Measurements from ENCODE around the gene LARP4B.

Gene LARP4B

DNA sequence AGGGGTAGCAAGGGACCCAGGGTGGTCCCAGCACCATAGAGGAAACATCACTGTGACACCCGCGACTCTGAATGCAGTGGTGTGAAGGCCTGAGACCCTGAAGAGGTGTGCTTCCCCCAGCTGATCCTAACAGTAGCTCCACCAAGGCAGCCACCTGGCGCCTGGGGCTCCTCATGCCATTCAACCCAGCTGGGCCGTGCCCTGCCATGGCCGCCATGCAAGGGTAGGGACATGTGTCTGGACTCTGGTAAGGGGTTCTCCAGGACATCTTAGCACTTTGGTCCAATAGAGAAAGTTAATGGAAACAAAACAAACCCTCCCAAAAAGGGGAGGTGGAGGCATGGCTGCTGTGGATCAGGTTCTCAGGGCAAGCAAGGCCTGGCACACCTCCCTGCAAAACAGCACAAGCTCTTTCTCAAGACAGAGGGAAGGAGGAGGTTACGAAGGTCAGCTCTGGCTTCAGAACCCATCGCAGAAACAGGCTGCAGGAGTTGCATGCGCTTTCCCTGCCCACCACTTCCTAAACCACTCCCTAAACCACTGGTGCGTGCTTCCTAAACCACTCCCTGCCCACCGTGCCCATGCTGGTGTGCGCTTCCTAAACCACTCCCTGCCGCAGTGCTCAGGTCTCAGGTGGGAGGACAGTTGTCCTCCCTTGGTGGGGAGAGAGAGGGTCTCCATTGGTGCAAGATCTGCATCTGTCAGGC, 108.7 kb downstream of the LARP4B start:
- DNase-seq (no peak), ATAC-seq (no peak)

DNA sequence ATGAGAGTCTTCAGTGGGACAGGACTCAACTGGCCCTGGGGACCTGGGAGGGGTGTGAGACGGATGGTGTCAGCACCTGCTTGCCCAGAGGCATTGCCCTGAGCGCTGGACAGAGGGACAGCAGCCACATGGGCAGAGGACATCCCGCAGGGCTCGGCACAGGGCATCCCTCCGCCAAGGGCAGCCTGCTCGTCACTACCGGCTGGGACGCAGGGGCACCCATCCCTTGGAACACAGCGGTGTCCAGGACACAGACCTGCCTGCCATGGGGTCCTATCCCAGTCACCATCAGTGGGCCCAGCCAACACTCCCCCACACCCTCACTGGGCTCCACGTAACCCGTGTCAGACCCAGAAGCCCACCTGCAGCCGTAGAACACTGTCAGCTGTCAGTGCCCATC, 109.3 kb downstream of the LARP4B start:
- DNase-seq, result no peak
- no peak for ATAC-seq

DNA sequence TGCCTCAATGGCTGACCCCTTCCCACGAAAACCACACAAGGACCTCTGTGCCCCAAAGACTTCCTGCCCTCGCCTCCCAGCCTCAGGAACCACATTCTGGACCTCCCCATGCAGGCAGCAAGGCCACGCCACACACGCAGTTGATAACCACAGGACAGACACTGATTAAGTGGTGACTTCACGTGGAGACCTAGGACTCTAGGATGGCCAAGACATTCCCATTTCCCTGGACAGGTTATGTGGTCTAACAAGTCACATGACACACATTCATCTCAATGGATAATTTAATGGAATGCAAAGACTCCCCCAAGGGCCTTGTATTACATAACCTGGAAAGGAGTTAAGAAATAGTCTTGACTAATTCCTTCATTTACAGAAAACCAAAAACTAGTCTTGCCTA, 110.2 kb downstream of the LARP4B start:
- ATAC-seq, result no peak
- no peak for DNase-seq

DNA sequence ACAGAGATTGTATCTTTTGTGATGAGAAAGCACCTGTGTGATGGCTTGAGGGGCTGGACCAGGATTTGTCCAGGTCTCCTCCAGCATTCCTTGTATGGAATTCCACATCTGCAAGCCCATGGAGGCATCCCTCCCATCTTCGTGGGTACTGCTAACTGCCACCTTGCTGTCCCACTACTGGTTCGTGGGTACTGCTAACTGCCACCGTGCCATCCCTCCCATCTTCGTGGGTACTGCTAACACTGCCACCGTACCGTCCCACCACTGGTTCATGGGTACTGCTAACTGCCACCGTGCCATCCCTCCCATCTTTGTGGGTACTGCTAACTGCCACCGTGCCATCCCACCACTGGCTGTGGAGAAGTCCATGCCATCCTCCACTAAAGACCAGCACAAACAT, 111.7 kb downstream of the LARP4B start:
- no peak for DNase-seq

DNA sequence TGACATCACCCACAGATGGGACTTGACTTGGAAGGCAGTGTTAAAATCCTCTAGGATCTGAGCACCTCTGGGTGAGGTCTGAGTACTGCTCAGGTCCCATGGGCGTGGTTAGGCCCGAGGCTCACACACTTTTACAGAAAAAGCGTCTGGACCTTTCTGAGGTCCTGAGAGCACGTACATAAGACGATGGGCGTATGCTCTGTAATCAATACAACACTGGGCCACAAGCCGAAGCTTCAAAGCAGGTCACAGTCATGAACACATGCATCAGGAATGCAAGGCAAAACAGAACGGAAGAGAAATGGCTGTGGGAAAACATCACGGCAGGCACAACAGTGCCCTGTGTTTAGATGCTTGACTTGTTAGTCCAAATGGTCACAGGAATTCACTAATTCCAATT, 112.2 kb downstream of the LARP4B start:
- DNase-seq, result no peak
- no peak for ATAC-seq

More for the DNA sequence above, 111.7 kb downstream of the LARP4B start:
- ATAC-seq, result no peak

DNA sequence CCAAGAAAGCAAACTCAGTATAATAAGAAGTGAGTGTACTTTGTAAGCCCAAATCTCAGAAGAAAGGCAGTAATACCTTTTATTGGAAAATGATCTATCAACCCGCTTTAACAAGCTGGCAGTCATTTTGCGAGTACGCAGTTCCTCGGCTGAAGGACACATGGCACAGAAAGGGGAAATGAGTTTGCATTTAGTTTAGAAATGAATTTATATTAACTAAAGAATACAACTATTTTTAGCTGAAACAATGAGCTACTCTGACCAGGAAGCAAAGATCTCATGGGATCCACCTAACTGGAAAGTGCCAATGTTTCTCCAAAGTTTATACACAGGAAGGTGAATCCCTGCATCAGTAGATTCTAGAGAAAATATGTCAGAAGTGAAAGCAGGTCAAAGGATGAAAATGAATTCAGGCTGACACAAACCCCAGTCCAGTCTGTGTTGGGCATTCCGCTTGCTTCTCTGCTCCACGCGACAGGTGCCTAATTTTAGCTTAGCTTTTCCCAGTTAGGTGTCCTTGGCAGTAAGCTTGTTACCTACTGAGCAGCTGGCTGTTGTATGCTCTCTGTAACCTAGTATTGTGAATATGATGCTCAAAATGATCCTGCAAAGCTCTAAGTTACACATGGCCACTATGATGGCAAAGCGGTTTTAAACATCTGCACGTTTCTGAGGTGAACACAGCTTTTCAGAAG, 112.8 kb downstream of the LARP4B start:
- no peak for DNase-seq
- ATAC-seq, result no peak

DNA sequence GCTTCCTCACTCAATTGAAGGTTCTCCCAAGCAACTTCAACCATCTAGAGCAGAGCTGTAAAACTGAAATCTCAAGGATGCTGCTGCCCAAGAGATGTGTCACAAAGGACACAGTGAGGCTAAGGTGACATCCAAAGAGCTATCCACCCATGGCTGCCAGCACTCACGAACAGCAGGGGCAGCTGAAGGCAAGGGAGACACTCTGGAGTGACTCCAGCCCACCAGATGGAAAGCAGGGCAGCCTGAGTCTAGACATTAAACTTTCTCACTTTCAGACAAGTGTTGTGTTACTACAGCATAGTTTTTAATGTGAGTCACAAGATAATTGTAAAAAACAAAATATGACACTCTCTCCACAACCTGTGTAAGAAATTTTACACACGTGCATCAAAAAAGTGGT, 113.5 kb downstream of the LARP4B start:
- DNase-seq (no peak), ATAC-seq (no peak)

DNA sequence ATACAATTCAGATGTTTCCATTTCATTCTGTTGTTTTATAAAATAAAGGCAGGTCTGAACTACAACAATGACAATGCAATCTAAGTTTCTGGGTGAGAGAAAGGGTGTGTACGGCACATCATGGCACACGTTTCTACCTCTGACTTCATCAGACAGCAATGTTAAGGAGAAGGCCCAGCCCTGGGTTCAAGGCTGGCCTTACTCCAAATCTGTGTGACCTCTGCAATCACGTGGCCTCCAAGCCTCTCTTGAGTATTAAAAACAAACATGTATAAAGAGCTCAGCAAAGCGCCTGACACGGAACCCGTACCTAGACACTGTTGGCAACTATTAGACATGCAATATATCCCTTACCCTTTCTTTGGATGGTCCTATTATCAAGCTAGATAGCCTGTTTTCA, 114.1 kb downstream of the LARP4B start:
- no peak for DNase-seq
- ATAC-seq, result no peak

DNA sequence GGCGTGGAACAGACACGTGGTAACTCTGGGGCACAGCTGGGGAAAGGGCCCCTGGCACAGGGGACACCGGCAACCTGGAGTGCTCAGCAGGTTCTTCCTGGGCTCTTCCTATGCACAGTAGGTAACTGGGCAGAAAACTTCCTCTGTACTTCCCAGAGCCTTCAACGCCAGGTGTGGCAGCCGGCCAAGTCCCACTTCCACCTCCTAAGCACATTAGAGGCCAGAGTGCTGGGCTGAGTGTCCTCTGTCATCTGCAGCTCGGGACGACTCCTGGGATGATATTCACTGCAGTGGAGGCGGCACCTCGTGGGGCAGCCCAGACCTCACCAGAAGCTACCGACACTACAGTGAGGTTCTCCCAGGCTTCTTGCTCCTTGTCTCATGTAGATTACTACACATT, 114.5 kb downstream of the LARP4B start:
- ATAC-seq, result no peak
- no peak for DNase-seq

DNA sequence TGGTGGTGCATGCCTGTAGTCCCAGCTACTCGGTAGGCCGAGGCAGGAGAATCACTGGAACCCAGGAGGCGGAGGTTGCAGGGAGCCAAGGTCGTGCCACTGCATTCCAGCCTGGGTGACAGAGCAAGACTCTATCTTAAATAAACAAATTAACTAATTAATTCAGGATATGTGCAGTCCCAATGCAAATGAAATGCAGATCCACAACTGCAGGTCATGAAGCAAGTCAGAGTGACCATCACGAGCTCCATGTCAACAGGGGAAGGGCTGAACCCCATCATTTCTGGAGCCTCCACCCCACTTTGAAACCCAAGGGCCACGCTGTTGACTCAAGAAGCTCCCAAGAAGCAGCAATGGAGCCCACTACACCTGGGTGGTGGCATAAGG, 115.4 kb downstream of the LARP4B start:
- ATAC-seq, result no peak
- no peak for DNase-seq

DNA sequence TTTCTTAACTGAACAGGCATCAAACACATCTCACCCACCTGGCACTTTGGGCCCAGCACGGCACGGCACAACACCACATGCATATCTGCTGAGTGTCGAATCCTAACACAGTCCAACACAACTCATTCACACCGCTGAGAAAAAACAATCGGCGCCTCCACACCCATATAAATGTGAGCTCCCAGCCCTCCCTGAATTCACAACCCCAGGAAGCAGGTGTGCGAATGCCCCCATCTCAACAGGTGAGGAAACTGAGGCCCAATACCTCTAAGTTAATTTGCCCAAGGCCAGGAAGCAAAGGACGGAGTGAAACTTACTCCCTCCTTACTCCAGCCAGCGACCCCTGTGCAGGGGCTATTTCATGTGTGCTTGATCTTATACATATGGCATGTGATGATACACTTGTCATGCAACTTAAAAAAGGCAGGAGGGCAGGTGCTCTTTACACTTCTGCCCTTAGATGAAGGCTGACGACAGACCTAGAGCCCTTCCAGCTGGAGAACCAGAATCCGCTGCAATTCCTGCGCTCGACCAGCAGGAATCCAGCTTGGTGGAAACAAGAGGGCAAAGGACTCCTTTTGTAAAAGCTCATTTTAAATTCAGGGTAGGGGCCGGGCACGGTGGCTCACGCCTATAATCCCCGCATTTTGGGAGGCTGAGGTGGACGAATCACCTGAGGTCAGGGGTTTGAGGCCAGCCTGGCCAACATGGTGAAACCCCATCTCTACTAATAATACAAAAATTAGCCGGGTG, 116.0 kb downstream of the LARP4B start:
- no peak for DNase-seq

DNA sequence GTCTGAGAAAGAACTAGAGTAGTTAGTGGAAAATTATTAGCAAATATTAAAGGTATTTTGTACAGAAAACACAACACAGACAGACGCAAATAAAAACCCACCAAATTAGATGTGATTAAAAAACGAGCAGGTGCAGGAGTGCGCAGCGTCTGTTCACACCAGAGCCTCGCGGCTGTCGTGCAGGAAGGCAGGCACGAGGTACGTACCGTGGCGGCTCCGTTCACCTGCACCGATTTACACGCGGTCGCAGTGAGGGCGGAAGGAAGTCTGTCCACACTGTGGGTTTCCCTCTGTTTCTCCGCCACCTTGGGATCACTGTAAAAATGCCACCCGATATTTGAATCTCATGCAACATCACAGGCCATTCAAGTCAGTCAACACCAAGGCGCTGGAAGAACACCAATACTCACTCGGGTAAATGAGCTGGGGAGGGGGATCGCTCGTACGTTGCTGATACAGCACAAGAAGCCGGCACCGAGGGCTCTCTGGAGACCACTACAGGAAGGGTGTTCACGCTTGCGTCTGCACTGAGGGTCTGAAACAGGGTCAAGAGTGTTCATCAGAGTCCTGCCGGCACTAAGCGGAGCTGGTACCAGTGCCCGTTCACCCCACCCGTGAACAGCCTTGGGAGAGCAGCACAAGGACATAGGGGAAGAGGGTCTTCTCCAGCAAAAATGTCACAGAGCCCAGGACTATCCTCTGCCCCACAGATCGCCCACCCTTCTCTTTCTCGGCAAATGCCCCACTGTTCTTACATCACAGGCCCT, 116.8 kb downstream of the LARP4B start:
- DNase-seq (no peak), ATAC-seq (no peak)

More for the DNA sequence above, 116.0 kb downstream of the LARP4B start:
- no peak for ATAC-seq

DNA sequence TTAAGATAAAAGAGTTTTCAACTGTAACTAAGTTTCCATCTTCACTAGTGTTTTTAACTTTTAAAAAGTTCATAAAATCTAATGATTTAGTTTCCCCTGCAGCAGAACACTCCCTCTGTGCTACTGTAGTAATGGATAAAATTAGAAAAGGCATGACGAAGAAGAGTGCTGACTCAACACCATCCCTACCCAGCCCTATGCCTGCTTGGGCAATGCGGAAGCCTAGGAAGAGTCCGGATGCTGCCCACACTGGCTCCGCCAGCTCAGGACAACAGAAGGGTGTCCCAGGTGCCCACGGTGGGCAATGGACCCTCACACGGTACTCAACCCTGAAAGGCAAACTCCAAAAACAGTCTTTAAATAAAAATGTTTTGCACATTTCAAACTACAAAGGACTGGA, 118.2 kb downstream of the LARP4B start:
- ATAC-seq (no peak), DNase-seq (no peak)

DNA sequence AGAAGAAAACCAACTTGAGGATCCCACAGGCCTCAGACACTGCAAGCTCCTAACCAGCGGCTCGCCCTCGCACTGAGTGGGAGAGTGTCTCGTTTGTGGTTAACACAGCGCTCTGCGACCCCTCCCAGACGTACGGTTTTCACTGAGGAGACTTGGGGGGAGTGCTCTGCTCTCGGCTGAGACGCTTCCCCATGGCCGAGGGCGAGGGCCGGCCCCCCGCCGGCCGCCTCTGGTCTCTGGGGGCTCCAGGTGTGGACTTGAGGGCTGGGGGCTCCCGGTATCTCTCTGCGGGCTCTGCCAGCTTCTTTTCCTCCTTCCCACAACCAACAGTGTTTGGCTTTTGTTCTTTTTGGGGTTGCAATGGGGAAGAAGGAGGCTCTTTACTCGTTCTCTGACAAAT, 118.7 kb downstream of the LARP4B start:
- DNase-seq, result no peak
- no peak for ATAC-seq

DNA sequence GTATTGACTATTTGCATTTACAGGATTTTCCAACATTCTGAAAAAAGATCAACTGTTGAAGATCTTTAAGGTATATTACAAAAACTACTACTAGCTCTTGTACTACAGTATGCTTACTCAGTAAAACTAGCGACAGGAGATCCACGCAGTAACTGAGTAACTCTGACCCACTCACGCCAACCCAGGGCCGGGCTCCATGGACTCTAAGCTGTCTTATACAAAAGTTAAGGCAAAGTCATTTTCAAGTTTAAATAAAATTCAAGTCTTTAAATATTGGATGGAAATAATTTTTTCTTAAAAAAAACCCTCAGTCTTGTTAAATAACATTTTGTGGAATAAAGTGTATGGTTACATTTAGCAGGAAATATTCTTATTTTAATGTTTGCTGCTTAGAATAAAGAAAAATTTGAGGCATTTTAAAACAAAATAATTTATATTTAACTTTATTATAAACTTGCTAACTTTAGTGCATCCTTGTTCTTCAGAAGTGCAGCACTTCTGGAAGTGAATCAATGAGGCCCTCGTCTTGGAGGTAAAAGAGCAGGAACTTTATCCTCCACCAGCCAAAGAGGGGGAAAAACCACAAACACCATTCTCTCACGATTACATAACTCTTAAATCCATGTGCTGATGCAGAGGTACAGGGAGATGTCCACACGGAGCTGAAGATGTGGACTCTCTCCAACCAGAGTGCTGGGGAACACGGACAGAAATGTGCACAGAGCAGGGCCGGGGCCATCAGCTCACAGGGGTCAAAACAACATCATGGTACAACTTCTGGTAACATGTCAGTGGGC, 119.9 kb downstream of the LARP4B start:
- ATAC-seq (no peak), DNase-seq (no peak)

DNA sequence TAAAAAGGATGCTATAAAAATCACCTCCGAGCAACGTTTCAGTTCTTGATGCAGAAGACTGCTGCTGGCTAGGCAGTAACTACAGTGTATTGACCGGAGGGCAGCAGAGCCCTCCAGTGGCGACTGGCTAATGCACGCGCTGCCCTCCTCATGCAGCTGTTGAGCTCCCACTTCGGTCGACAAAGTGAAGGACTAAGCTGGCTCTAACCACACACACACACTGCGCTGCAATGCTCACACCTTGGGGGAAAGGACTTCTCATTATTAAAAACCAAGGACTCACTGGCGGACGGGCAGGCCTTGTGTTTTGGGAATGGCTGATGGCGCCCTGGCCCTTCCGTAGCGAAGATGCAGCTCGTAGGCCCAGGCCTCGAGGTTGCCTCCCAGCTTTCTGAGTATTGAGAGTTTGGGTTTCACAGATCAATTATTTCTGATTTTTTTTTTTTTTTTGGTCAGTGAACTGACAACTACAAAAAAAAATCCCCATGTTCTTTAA, 121.1 kb downstream of the LARP4B start:
- ATAC-seq (no peak), DNase-seq (no peak)

DNA sequence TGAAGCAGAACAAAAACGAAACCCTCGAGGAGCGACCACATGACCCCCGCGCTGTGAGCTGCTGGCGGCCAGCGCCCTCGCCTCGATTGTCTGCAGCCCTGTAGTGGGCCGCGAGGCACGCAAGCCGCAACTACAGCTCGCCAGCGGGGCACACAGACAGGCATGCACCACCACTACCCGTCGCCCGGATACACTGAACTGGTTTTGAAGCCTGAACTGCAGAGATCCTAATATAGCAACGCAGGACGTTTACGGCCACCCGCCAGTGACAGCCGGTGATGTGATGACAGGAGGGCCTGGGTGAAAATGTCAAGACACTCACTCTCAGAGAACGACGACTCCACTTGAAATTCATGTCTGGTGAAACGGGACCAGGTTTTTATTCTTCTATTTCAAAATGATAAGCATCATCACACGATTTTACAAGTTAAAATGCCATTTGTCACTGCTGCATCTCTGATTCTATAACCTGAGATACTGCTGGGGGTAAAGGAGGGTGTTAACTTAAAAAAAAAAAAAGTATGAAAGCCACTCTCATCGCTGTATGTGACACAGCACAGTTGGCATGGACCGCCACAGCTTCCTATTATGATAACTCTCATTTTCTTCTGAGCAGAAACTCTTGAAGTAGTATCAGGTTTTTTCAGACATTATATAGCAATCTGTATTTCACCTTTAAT, 121.7 kb downstream of the LARP4B start:
- ATAC-seq (no peak), DNase-seq (no peak)

DNA sequence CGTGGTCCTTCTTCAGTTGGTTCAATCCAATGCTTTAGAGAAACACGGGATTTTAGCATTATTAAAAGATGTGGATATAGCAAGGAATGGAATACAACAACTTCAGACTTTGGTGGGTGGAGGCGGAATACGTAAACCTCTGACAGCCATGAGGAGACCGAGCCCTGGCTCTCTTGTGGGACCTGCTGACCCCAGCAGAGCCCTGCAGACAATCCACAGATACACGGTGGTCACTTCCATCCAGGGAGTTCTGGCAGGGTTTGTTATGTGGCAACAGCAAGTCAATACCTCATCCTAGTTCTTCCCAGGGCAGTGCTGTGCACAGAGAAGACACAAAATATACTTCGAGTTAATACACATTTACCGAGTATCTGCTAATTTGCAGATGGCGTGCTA, 123.5 kb downstream of the LARP4B start:
- DNase-seq (no peak), ATAC-seq (no peak)

DNA sequence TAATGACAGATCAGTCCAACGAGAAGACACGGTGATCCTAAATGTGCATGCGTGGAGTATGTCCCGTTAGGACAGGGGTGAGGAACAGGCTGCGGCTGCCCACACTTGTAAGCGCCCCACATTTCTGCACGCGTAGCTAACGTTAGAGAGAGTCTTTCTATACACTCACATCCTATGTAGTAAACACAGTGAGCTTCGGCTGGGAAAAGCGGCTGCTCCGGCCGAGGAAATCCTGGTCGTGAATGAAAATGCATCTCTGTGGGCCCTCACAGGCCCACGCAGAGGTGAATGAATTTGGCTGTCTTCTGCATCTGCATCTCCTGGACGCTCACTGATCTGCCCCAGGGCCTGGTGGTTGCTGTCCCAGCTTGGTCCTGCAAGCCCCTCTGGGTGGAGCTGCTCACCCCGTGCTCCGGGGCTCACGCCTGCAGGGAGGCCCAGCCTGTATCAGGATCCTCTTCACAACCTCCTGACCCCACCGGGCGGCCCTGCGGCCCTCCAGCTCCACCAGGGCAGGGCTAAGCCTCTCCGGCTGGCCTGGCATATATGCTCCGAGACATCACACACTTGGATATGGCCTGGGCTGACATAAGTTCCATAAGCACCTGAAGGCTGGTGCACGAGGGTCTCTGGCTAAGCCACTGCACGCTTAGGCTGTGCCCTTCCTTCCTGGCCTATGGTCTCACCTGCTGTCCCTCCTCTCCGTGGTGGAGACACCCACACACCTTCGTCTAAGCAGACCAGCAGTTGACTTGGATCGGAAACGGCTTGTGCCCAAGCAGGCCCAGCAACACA, 124.1 kb downstream of the LARP4B start:
- no peak for ATAC-seq

More for the DNA sequence above, 124.1 kb downstream of the LARP4B start:
- DNase-seq, result no peak

Data from stimulated activated naive CD8-positive, alpha-beta T cell treated with anti-CD3 and anti-CD28 coated beads, Interleukin-15, Interleukin-2, amounts not matched to agents 100 U/mL and 50 U/mL, for 24 hours (primary cell).